ENCODE results near the gene BBX.

The BBX gene

DNA sequence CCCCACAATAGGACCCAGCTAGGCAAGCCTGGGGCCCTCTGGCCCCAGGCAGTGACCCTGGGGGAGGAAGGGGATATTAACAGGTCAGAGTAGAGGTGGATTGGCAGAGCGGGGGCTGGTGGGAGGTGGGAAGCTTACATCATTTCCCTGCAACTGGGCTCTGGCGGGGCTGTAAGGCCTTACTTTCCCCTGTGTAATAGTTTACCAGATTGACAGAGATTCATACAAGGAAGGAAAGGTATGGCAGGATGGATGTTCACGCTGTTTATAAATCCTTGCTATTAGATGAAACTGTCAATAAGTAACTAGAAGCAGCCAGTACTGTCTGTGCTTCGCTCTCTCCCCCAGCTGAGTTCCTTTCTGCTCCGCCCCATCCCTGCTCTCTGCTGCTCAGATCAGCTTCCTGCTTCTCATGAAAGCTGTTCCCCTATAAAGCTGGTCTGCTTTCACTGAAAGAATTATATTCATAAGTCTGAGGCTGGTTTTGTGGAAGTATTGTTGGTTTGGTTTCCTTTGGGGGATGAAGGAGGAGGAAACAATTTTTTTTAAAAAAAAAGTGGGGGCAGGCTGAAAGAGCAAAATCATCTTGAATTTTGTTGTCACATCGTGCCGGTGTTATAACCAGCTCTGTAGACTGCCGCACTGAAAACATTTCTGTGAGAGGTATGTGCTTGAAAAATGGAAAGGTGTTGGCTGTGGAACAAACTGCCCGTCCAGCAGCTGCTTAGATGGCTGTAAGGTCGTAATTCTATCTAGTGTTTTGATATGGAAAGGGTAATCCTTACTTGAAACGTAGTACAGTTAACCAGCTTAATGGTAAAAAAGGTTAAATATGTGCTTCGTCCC lies 76.4 kb downstream of the BBX start:
- peak; percentile 5 to 20 for DNase-seq (ENCODE audit: extremely low read depth in 1 of 2, low read depth in 1 of 2)

GRCh38 chr3:107599772-107600145 lies 77.0 kb downstream of the BBX start:
- no peak for DNase-seq (ENCODE audit: extremely low read depth in 1 of 2, low read depth in 1 of 2)

GRCh38 chr3:107600780-107601179 lies 78.0 kb downstream of the BBX start:
- DNase-seq (ENCODE audit: extremely low read depth in 1 of 2, low read depth in 1 of 2) = no peak

DNA sequence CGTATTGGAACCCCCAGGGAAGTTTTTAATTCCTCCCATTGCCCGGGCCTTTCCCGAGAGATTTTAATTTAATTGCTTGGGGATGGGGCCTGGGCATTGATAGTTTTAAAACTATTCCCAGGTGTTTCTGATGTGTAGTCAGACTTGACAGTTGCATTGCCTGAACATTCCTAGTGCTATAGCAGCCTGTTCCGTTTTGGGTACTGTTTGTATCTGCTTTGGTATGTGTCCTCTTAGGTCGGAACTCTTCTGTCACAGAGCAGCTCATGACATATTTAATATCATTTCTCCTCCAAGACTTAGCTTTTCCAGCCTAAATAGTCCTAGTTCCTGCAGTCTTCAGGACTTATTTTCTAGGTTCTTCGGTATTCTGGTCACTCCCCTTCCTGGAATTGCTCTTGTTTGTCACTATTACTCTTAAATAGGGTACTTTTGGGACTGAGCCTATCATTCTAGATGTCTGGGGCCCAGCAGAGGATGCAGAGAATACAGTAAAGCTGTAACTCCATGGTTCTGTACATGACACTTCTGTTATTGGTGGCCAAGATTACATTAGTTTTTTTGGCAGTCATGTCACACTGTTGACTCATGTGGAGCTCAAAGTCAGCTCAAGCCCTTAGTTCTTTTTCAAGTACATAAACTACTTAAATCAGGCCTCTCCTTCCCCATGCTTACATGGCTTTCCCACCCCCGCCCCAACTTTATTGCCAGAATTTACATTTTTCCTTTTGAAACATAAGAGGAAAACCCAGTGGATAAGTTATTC lies 81.5 kb downstream of the BBX start:
- DNase-seq (ENCODE audit: extremely low read depth in 1 of 2, low read depth in 1 of 2) = no peak

DNA sequence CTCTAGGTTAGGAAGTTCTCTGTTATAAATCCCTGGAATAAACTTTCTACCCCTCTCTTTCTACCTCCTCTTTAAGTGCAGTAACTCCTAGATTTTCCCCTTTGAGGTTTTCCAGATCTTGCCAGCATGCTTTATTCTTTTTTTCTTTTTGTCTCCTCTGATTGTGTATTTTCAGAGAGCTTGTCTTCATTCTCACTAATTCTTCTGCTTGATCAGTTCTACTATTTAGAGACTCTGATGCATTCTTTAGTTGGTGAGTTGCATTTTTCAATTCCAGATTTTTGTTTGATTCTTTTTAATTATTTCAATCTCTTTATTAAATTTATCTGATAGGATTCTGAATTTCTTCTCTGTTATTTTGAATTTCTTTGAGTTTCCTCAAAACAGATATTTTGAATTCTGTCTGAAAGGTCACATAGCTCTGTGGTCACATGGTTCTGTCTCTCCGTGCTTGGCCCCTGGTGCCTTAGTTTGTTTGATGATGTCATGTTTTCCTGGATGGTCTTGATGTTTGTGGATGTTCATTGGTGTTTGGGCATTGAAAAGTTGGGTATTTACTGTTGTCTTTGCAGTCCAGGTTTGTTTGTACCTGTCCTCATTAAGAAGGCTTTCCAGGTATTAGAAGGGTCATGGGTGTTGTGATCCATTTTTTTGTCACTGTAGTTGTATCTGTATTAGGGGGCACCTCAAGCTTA lies 89.2 kb downstream of the BBX start:
- DNase-seq (ENCODE audit: extremely low read depth in 1 of 2, low read depth in 1 of 2) = no peak

DNA sequence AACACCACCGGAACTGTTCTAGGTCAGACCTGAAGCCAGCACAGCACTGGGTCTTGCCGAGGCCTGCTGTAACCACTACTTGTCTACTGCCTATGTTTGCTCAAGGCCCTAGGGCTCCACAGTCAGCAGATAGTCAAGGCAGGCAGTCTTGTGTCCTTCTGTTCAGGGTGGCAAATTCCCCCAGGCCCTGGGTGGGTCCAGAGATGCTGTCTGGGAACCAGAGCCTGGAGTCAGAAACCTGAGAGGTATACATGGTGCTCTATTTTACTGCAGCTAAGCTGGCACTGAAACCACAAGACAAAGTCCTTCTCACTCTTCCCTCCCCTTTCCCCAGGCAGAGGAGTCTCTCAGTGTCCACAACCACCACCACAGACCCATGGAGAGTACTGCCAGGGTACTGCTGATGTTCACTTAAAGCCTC lies 89.9 kb downstream of the BBX start:
- no peak for DNase-seq (ENCODE audit: extremely low read depth in 1 of 2, low read depth in 1 of 2)

DNA sequence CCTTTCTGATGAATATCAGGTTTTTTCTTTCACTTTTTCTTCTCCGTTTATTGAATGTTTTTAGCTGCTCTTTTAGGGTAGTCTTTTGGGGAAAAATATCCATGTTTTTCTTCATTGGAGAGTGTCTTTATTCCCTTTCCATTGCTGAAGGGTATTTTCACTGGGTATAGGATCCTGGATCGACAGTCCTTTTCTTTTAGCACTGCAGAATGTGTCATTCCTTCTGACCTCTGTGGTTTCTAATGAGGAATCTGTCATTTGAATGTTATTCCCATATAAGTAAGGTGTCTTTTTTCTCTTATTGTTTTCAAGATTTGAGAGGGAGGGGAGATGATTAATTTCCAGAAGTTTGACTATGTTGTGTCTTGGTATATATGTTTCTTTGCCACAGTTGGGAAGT lies 96.8 kb downstream of the BBX start:
- DNase-seq (ENCODE audit: extremely low read depth in 1 of 2, low read depth in 1 of 2) = no peak

GRCh38 chr3:107620534-107620933 lies 97.8 kb downstream of the BBX start:
- DNase-seq (ENCODE audit: extremely low read depth in 1 of 2, low read depth in 1 of 2) = no peak

GRCh38 chr3:107621465-107621864 lies 98.7 kb downstream of the BBX start:
- no peak for DNase-seq (ENCODE audit: extremely low read depth in 1 of 2, low read depth in 1 of 2)

GRCh38 chr3:107627962-107628542 lies 105.3 kb downstream of the BBX start:
- DNase-seq (ENCODE audit: extremely low read depth in 1 of 2, low read depth in 1 of 2) = no peak

- no peak for DNase-seq (ENCODE audit: extremely low read depth in 1 of 2, low read depth in 1 of 2)
These were observed 106.8 kb downstream of the BBX start for GRCh38 chr3:107629566-107629965.

DNA sequence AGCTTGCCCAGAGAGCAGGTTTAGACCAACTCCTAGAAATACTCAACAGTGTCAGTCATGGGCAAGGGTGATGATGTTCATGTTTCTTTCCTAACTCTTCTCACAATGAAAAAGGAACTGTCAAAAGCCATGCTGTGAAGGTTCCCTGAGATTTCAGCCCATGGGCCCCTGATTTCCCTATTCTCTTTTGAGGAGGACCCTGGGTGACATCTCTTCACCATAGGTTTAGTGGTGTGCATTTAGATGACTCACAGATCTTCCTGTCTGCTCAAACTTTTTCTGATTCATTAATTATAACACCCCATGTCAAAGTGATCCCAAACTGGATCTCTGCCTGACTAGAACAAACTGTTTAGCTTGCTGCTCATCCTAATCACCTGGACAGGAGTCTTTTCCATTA lies 108.0 kb downstream of the BBX start:
- DNase-seq (ENCODE audit: extremely low read depth in 1 of 2, low read depth in 1 of 2) = no peak

- no peak for DNase-seq (ENCODE audit: extremely low read depth in 1 of 2, low read depth in 1 of 2)
These were observed 109.8 kb downstream of the BBX start for GRCh38 chr3:107632576-107632975.

- DNase-seq (ENCODE audit: extremely low read depth in 1 of 2, low read depth in 1 of 2) = no peak
These were observed 110.8 kb downstream of the BBX start for GRCh38 chr3:107633327-107634098.

- DNase-seq (ENCODE audit: extremely low read depth in 1 of 2, low read depth in 1 of 2) = no peak
These were observed 111.3 kb downstream of the BBX start for GRCh38 chr3:107634099-107634489.

DNA sequence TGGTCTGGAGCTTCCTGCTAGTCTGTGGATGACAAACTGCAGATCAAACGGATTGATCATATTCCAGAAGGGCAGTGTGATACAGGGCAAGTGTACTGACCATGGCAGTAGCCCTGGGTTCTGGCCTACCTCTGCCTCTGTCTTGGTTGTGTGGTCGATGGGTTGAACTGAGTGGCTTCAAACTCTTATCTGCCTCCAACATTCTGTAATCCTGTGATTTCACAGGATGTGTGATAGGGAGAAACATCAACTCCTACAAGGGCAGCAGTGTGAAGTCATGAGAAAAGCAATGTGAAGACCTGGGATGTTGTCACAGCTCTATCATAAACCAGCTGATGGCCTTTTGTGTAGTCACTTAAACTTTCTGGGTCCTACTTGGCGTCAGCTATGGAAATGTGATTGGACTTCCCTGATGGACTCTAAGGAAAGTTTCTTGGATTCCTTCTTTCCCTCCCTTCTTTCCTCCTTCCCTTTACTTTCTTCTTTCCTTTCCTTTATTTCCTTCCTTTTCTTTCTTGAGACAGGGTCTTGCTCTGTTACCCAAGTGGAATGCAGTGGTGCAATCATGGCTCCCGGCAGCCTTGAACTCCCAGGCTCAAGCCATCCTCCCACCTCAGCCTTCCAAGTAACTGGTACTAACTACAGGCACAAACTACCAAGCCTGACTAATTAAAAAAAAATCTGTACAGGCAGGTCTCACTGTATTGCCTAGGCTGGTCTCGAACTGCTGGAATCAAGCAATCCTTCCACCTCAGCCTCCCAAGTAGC lies 114.8 kb downstream of the BBX start:
- DNase-seq (ENCODE audit: extremely low read depth in 1 of 2, low read depth in 1 of 2) = no peak

DNA sequence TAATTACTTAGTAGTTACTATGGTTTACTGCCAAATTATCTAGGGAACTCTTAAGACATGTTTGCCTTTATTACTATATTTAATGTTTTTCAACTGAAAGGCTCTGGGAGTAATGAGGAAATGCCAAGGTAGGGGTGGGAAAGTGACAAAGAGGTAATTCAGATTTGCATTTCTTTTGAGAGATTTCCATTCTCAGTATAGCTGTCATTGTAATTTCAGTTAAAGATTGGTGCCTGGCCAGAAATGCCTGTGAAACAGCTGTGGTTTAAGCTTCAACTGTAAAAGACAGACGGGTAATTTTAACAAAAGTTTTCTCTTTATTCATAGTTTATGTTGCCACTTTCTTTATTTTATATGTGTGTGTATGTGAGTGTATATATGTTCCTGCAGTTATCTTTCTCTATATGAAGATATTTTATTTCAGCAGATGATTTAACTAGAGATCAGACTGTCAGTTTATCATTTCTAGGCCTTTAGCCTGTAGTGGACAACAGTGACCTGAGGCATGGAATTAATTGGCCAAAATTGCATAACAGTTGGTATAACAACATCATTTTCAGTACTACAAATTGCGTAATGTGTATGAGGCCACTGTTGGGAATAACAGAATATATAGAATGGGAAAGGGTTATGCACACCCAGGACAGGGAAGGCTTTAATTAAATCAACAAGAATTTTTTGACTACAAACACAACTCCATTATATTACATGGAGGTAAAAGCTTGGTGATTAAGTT lies 119.0 kb downstream of the BBX start:
- DNase-seq (ENCODE audit: extremely low read depth in 1 of 2, low read depth in 1 of 2) = no peak

DNA sequence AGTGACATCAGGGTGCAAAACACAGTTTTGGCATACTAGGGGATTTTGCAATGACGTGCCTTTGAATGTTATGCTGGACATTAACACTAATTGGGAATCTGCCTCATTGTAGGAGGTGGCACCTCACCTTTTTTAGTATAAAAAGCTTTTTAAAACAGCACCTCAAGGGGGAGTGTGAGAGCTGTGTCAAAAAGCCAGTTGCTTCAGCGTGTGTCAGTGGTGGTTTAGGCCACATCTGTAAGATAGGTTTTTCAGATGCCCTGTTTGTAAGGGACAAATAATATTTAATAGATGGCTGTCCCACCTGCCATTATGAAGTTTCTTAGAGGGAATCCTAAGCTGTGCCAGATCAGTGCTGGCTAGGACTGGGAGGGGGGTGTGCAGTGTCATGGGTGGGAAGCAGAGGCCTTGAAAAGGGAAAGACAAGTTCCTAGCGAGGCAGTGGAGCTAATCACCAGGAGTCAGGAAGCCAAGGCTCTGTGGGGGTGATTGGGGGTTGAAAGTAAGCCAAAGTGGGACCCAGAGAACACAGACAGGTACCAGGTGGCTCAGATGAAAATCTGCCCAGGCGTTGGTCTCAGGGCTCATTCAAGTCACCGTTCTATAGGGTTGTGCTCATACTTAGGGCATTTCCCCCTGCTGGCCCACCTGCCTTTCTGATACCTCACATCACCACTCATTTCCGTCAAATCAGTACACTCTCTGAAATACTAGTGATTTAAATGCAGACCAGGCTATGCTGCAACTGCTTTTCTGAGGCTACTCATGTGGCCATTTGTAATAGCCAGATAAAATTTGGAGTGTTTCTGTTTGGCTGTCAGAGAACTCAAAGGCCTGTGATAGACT lies 120.5 kb downstream of the BBX start:
- no peak for DNase-seq (ENCODE audit: extremely low read depth in 1 of 2, low read depth in 1 of 2)
